ENCODE data around the gene ADAMTS10. TPM values are rescaled to one million over a fixed set of nuclear protein-coding genes. Genes with fewer than 3 reads are reported as not detected.
A peak's percentile ranks its signal among the peaks of the same experiment; 100 is the strongest.

ADAMTS10 gene
- total RNA-seq, 1 experiment from 2014 or later, result 26.5 TPM

DNA sequence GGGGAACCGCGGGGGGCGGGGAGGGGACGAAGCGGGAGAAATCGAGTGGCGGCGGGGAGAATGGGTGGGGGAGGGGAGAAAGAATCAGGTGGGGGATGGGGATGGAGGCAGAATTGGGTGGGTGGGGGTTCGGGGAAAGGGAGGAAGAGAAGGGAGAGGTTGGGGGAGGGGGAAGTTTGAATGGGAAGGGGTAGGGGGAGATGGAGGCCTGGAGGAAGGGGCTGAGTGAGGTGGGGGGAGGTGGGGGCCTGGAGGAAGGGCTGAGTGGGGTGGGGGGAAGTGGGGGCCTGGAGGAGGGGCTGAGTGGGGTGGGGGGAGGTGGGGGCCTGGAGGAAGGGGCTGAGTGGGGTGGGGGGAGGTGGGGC lies 403 bp upstream of the ADAMTS10 start:
- Histone ChIP-seq H3K27ac (ENCODE audit: insufficient read length, low read depth, low read length) (no peak overlapping the region), H3K79me1 (ENCODE audit: insufficient read depth, low read depth, low read length, poor library complexity, severe bottlenecking) (no peaks in the 10 kb centered on the region), H2BK12ac (ENCODE audit: insufficient read length, low read depth, low read length) (no peak overlapping the region), H2AFZ (ENCODE audit: low read length) (no peak overlapping the region), H3K18ac (ENCODE audit: insufficient read length, low read depth, low read length) (no peak overlapping the region), H4K20me1 (ENCODE audit: control insufficient read depth, insufficient read depth, insufficient read length) (no peaks in the 10 kb centered on the region), H3K4ac (ENCODE audit: low read depth, low read length) (no peak overlapping the region), H3K4me1 (ENCODE audit: insufficient read depth, low read length) (peaks cover 6% of the 10 kb centered on the region), H2BK120ac (ENCODE audit: low read depth, low read length, poor library complexity, severe bottlenecking) (no peak overlapping the region), H3K56ac (ENCODE audit: insufficient read length, low read depth, low read length) (no peak overlapping the region), H3K23me2 (ENCODE audit: insufficient read length, low read depth, low read length, poor library complexity, severe bottlenecking) (peaks cover 8% of the 10 kb centered on the region), H4K8ac (replicated peaks; ENCODE audit: insufficient read length, low read depth, low read length) (no peak overlapping the region), H3T11ph (ENCODE audit: low read length) (no peak overlapping the region), H3K27me3 (ENCODE audit: insufficient read depth, low read length) (no peaks in the 10 kb centered on the region), H3K4me2 (ENCODE audit: insufficient read depth, insufficient read length, low read length) (no peak overlapping the region), H2AK5ac (ENCODE audit: insufficient read length, low read length) (no peak overlapping the region), H4K5ac (ENCODE audit: insufficient read length, low read depth, low read length) (no peak overlapping the region), H3K79me2 (ENCODE audit: insufficient read depth, low read length) (no peaks in the 10 kb centered on the region), H2BK20ac (ENCODE audit: low read depth, low read length, poor library complexity, severe bottlenecking) (no peak overlapping the region), H2BK15ac (ENCODE audit: low read depth, low read length) (no peak overlapping the region), H2BK5ac (ENCODE audit: insufficient read length, low read length) (no peak overlapping the region), H3K23ac (ENCODE audit: insufficient read length, low read depth, low read length) (no peak overlapping the region), H4K91ac (ENCODE audit: insufficient read length, low read depth, low read length) (no peak overlapping the region), H3K9me3 (ENCODE audit: control insufficient read depth, low read depth, low read length) (no peaks in the 10 kb centered on the region), H3K9ac (ENCODE audit: extremely low read depth, insufficient read length, low read length) (no peak overlapping the region), H3K14ac (ENCODE audit: insufficient read depth, low read length) (no peak overlapping the region)
- peak overlapping the region; percentile 33 to 73; a peak in 2 of 5 replicates for H3K4me3 Mint-ChIP-seq
- DNase-seq, result no peak
- no CpG with 5 or more reads among the region's 9 CpGs for WGBS (ENCODE audit: extremely low coverage, insufficient read length, low lambda C conversion rate)
- peaks cover 33 to 47% of the 10 kb centered on the region in 2 experiments for H3K4me1 Mint-ChIP-seq
- H3K9me3 Mint-ChIP-seq, result no peaks in the 10 kb centered on the region; a peak in 2 of 5 replicates
- no peaks in the 10 kb centered on the region; the same call in 1 of the 2 replicates for H3K27me3 Mint-ChIP-seq (ENCODE audit: low read depth)
- H3K27ac Mint-ChIP-seq, result no peak overlapping the region
- H3K36me3 Mint-ChIP-seq (ENCODE audit: insufficient read depth in 1 of 3, low read depth in 3 of 3), result peaks cover 1 to 14% (median 7%) of the 10 kb centered on the region in 3 experiments; a peak in 6 of 7 replicates
- TF ChIP-seq, protein P1, sequence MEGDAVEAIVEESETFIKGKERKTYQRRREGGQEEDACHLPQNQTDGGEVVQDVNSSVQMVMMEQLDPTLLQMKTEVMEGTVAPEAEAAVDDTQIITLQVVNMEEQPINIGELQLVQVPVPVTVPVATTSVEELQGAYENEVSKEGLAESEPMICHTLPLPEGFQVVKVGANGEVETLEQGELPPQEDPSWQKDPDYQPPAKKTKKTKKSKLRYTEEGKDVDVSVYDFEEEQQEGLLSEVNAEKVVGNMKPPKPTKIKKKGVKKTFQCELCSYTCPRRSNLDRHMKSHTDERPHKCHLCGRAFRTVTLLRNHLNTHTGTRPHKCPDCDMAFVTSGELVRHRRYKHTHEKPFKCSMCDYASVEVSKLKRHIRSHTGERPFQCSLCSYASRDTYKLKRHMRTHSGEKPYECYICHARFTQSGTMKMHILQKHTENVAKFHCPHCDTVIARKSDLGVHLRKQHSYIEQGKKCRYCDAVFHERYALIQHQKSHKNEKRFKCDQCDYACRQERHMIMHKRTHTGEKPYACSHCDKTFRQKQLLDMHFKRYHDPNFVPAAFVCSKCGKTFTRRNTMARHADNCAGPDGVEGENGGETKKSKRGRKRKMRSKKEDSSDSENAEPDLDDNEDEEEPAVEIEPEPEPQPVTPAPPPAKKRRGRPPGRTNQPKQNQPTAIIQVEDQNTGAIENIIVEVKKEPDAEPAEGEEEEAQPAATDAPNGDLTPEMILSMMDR (conservative IDR thresholded peaks at IDR 0.05), result no peak

Data from H9 (cell line).